GM21737 (cell line): ENCODE results near the gene CDS2.
"Not testable (repeated sequence)": the region's sequence is repeated elsewhere in the genome, so short reads cannot be mapped to it uniquely, and the experiment has no call there.

Source experiments
- ATAC-seq: cut with Tn5 transposase; IDR thresholded peaks from one replicate; pipeline ENCODE4 v1.9.1; 2021; ENCODE audit warnings: mild to moderate bottlenecking, moderate library complexity; ENCODE audit not compliant: unreplicated experiment

The CDS2 gene

GRCh38 chr20:5126512-5127203, at the start of gene CDS2:
Gene CDS2, plus strand, starts transcription at chr20:5127008. Its CDS starts 85 bp downstream, at chr20:5127093.
- ATAC-seq, result peak; percentile 88

GRCh38 chr20:5077761-5078387, 48.9 kb upstream of the CDS2 start:
- ATAC-seq, result peak; percentile 6

- ATAC-seq, result peak; percentile 94
Measured at GRCh38 chr20:5078399-5078958, 48.3 kb upstream of the CDS2 start.

- ATAC-seq, result peak; percentile 46
Measured at GRCh38 chr20:5080384-5080877, 46.4 kb upstream of the CDS2 start.

GRCh38 chr20:5085380-5085779, 41.4 kb upstream of the CDS2 start:
- ATAC-seq, result no peak

- no peak for ATAC-seq
Measured at GRCh38 chr20:5088688-5089087, 38.1 kb upstream of the CDS2 start.

GRCh38 chr20:5090191-5090590, 36.6 kb upstream of the CDS2 start:
- no peak for ATAC-seq

GRCh38 chr20:5091902-5092301, 34.9 kb upstream of the CDS2 start:
- no peak for ATAC-seq

- ATAC-seq, result no peak
Measured at GRCh38 chr20:5092765-5093339, 34.0 kb upstream of the CDS2 start.

GRCh38 chr20:5095454-5095853, 31.4 kb upstream of the CDS2 start:
- no peak for ATAC-seq

- no peak for ATAC-seq
Measured at GRCh38 chr20:5095931-5096330, 30.9 kb upstream of the CDS2 start.

GRCh38 chr20:5096463-5096862, 30.3 kb upstream of the CDS2 start:
- ATAC-seq, result no peak

- not testable (repeated sequence) for ATAC-seq
Measured at GRCh38 chr20:5099009-5099408, 27.8 kb upstream of the CDS2 start.

- not testable (repeated sequence) for ATAC-seq
Measured at GRCh38 chr20:5099909-5100308, 26.9 kb upstream of the CDS2 start.

- ATAC-seq, result no peak
Measured at GRCh38 chr20:5100684-5101347, 26.0 kb upstream of the CDS2 start.

GRCh38 chr20:5104479-5104878, 22.3 kb upstream of the CDS2 start:
- no peak for ATAC-seq

GRCh38 chr20:5109276-5109675, 17.5 kb upstream of the CDS2 start:
- no peak for ATAC-seq

GRCh38 chr20:5113615-5113986, 13.2 kb upstream of the CDS2 start:
- no peak for ATAC-seq

- no peak for ATAC-seq
Measured at GRCh38 chr20:5114403-5114802, 12.4 kb upstream of the CDS2 start.

GRCh38 chr20:5116875-5117274, 9.9 kb upstream of the CDS2 start:
- ATAC-seq, result no peak
